NT2/D1 (cell line): Measurements from ENCODE around the gene TANC1.

Source experiments
- YY1 ChIP-seq: IDR thresholded peaks from 2 replicates; pipeline ENCODE4 v1.6.1; 2011; ENCODE audit not compliant: insufficient read length, insufficient read depth
- ZNF274 ChIP-seq: IDR thresholded peaks from 2 replicates; pipeline ENCODE4 v1.6.1; 2011; ENCODE audit warnings: mild to moderate bottlenecking, low read depth, low read length

DNA sequence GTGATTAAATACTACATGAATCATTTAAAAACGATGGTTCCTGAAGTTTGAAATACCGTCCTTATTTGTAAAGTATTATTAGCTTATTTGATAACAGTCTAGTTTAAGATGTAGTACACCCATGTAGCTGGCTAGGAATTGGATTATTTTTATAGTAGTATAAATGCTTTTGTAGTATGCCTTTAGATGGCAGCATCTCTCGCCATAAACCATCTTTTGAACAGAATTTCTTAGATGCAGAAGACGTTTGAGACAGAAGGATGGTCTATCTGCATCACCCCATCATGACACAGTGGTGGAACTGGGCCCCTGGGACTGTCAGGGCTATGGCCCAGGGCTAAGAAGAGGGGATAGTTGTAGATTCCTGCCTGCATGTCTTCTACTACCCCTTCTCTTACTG is 165.4 kb downstream of the TANC1 start:
- TF ChIP-seq YY1: no peak
- TF ChIP-seq ZNF274: no peak
